NCI-H2227 (cell line): Measurements from ENCODE around the gene MINDY4.

Source experiments
- DNase-seq: peaks from one replicate; lab custom pipeline; 2025; ENCODE audit not compliant: unreplicated experiment; lab: John Stamatoyannopoulos, UW

MINDY4 gene

GRCh38 chr7:30771174-30771879 is at the start of gene MINDY4:
TSS of gene MINDY4 (plus strand) at chr7:30771417. CDS start at chr7:30771494, 77 bp downstream.
- peak; percentile 88 for DNase-seq

GRCh38 chr7:30722187-30722586 is 49.0 kb upstream of the MINDY4 start:
- no peak for DNase-seq

DNA sequence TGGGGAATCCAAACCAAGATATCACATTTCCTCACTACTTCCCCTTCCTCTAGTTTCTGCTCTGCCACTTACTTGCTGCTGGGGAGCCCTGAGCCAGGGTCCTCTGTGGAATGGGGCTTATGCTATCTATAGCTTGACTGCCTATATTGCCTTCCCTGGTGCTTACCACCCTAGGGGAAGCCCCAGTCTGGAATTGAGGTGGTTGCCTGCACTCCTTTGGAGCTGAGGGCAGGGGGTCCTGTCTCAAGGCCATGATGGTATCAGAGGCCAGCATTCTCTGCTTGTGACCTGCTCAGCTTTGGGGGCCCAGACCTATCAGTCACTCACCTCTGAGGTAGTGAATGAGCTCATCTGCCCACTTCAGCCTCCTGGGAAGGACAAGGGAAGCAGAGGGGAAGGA is 48.5 kb upstream of the MINDY4 start:
- DNase-seq: no peak

- no peak for DNase-seq
Observed at GRCh38 chr7:30723776-30724175, 47.4 kb upstream of the MINDY4 start.

- no peak for DNase-seq
Observed at GRCh38 chr7:30726296-30727006, 44.8 kb upstream of the MINDY4 start.

- no peak for DNase-seq
Observed at GRCh38 chr7:30727061-30727945, 43.9 kb upstream of the MINDY4 start.

DNA sequence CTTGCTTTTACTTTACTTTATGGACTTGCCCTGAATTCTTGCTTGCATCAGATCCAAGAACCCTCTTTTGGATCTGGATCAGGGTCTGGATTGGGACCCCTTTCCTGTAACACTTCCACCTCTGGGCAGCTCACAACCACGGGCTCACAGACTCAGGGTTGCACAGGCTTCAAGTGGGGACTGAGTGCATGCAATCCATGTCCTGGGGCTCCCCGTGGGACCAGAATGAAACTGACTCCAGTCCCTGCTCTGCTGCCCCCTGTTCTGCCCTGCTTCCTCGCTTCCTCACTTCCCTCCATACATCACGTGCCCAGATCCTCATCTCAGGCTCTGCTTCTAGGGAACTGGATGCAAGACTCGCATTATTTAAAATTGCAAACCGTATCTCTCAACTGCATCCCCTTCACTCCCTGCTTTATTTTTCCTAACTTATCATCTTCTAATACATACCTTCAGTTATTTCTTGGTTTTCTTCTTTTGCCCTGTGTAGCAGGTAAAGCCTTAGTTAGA is 42.6 kb upstream of the MINDY4 start:
- DNase-seq: no peak

GRCh38 chr7:30729642-30730041 is 41.6 kb upstream of the MINDY4 start:
- DNase-seq: no peak

- no peak for DNase-seq
Observed at GRCh38 chr7:30730097-30730496, 41.1 kb upstream of the MINDY4 start.

GRCh38 chr7:30730996-30731395 is 40.2 kb upstream of the MINDY4 start:
- no peak for DNase-seq

- DNase-seq: peak; percentile 30
Observed at GRCh38 chr7:30731581-30731980, 39.6 kb upstream of the MINDY4 start.

GRCh38 chr7:30732606-30733005 is 38.6 kb upstream of the MINDY4 start:
- no peak for DNase-seq

DNA sequence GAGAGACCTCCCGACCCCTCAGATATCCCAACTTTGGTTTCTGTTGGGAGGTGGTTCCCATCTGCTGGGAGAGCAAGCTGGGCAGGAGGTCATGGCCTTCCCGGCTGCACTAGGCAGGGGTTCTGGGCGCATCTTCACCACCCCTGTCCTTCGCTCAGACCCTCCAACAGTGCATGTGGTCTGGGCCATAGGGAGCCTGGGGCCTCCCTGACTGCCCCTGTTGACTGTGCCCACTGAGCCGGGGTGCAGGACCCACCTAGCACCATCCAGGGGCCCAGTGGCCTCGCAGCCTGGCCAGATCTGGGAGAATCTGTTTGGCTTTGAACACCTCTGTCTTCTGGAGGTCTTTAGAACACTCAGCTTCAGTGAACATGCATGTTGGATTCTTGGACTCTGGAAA is 38.0 kb upstream of the MINDY4 start:
- no peak for DNase-seq

GRCh38 chr7:30733691-30734090 is 37.5 kb upstream of the MINDY4 start:
- DNase-seq: no peak

DNA sequence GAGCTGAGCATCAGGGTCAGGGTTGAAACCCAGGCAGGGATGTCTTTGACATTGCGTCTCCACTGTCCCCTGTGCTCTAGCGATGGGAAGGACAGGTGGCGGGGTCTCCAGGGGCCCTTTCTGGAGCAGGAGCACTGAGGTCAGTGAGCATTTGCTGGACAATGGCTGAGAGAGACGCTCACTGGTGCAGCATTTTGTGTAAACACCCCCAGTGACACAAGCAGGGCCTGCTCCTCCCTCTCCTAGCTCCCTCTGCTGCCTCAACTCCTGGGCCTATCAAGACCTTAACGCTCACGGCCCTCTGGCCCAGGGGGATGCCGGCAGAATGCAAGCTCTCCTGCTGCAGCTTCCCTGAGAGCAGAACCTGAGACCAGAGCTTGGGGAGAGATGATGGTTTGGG is 36.7 kb upstream of the MINDY4 start:
- no peak for DNase-seq

GRCh38 chr7:30735631-30736030 is 35.6 kb upstream of the MINDY4 start:
- DNase-seq: no peak

GRCh38 chr7:30736291-30736690 is 34.9 kb upstream of the MINDY4 start:
- no peak for DNase-seq

DNA sequence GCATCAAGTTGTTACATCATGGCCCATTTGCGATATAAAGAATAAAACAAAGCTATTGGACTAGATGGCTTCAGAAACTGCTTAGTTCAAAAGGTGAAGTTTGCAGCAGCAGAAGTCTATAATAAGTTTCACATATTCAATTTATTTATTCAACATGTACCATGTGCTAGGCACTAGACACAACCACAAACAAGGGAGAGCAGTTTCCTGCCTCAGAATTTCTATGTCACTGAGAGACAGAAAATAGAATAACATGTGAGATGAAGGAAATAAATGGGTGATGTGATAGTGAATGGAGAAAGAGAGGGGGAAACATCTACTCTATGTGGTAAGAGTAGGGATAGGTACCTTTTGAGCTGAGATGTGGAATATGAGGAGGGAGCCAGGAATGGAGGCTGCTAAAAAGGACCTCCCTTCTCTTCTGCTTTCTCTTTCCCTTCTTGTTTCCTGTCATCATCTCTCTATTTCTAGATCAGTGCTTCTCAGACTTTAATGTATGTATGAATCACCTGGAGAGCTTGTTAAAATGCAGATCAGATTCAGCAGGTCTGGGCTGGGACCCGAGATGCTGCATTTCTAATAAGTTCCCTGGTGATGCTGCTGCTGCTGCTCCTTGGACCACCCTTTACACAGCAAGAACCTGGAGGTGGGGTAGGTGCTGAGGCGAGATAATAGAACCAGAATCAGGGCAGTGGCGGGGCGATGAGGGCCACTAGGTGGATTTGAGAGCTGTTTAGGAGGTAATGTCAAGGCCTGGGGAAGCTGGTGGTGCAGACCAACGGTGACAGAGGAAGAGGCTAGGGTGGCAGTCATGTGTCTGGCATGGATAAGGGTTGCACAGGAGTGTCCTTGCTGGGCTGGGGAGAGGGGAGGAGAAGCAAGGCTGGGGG is 32.9 kb upstream of the MINDY4 start:
- DNase-seq: no peak

DNA sequence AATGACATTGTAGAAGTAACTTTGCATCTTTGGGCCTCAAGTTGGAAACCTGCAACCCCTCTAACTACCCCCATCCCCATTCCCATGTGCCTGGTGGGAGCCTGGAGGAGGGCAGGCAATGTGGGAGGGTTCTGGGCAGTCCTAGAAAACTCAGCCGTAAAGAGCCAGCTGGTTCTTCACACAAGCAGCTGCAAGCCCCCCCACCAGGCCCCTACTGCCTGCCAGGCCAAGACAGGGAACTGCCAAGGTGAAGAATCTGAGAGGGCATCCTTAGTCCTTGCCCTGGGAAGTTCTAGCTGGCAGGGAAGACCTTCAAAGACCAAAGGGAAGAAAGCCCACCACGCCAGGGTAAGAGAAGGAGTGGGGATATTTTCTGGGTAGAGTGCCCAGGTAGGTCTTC is 31.5 kb upstream of the MINDY4 start:
- no peak for DNase-seq

- peak; percentile 80 for DNase-seq
Observed at GRCh38 chr7:30740417-30741181, 30.6 kb upstream of the MINDY4 start.
